ENCODE measurements around the gene PIGS. TPM values are rescaled to one million over a fixed set of nuclear protein-coding genes. Genes with fewer than 3 reads are reported as not detected.

PIGS gene
- total and polyA plus RNA-seq, 2 of the 13 experiments (the other 11 are each of a cell fraction or from before 2014, with no cell fraction given): 31.7 to 42.6 TPM

DNA sequence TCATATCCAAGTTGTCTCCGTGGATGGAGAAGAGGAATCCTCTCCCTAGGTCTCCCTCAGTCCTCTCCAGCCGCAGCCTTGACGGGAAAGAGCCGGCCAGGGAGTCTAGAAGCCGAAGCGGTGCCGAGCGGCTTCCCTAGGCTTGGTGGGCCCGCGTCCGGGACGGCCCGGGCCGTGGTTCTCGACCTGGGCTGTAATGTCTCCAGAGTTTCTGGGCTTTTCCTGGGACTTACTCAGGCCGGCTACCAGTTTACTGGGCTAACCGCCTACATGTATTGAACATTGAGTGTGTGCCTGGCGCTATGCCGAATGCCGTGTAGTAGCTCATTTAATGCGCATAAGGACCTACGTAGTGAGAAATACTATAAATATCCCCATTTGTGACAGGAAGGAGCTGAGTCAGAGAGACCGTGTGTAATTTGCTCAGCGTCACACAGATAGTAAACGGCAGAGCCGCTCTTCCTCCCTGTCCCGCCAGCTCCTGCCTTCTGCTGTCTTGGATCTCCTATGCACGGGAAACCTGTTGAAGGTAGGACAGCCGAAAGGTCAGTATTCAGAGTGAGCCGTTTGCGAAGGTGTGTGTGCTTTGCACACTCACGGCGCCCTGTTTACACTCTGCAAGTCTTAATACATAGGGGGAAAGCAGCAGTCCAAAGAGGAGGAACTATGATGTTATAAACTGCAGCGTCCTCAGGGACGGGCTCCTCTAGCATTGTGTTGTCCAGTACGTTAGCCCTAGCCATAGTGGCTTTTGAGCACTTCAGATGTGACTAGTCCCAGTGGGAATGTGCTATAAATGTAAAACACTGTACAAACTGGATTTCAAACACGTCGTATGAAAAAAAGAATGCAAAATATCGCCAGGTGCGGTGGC, 28.2 kb upstream of the PIGS start (continued):
- TF ChIP-seq ZNF629 (CRISPR knock-in tag; conservative IDR thresholded peaks at IDR 0.05) (peak; percentile 16; the same call in 1 of the 2 replicates), SAFB2 (CRISPR knock-in tag; IDR thresholded peaks at IDR 0.05; ENCODE audit: borderline replicate concordance, low read depth) (no peak), JUND (CRISPR knock-in tag; IDR thresholded peaks at IDR 0.05) (no peak), ZNF775 (CRISPR knock-in tag; IDR thresholded peaks at IDR 0.05; ENCODE audit: borderline replicate concordance) (no peak), ZBTB8A (CRISPR knock-in tag; IDR thresholded peaks at IDR 0.05; ENCODE audit: borderline replicate concordance, low read depth) (no peak), ZNF768 (CRISPR knock-in tag; IDR thresholded peaks at IDR 0.05) (no peak), SRSF1 (optimal IDR thresholded peaks at IDR 0.05; ENCODE audit: low read depth, low read length) (peak; percentile 1), RARA (CRISPR knock-in tag; IDR thresholded peaks at IDR 0.05) (no peak), ZNF709 (CRISPR knock-in tag; IDR thresholded peaks at IDR 0.05) (no peak), JUN (CRISPR knock-in tag; IDR thresholded peaks at IDR 0.05) (no peak), NCOA5 (CRISPR knock-in tag; IDR thresholded peaks at IDR 0.05) (no peak), ZNF777 (CRISPR knock-in tag; IDR thresholded peaks at IDR 0.05) (peak; percentile 53; the same call in 1 of the 2 replicates)
- TF ChIP-seq, protein P1, sequence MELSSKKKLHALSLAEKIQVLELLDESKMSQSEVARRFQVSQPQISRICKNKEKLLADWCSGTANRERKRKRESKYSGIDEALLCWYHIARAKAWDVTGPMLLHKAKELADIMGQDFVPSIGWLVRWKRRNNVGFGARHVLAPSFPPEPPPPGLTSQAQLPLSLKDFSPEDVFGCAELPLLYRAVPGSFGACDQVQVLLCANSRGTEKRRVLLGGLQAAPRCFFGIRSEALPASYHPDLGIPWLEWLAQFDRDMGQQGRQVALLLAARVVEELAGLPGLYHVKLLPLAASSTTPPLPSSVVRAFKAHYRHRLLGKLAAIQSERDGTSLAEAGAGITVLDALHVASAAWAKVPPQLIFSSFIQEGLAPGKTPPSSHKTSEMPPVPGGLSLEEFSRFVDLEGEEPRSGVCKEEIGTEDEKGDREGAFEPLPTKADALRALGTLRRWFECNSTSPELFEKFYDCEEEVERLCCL (CRISPR knock-in tag; IDR thresholded peaks at IDR 0.05; ENCODE audit: borderline replicate concordance): no peak
- TF ChIP-seq, protein P2, sequence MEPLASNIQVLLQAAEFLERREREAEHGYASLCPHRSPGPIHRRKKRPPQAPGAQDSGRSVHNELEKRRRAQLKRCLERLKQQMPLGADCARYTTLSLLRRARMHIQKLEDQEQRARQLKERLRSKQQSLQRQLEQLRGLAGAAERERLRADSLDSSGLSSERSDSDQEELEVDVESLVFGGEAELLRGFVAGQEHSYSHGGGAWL (CRISPR knock-in tag; IDR thresholded peaks at IDR 0.05): 0 out of 2 replicates have a peak, but pooled peaks have one; percentile 8
- TF ChIP-seq, protein P3, sequence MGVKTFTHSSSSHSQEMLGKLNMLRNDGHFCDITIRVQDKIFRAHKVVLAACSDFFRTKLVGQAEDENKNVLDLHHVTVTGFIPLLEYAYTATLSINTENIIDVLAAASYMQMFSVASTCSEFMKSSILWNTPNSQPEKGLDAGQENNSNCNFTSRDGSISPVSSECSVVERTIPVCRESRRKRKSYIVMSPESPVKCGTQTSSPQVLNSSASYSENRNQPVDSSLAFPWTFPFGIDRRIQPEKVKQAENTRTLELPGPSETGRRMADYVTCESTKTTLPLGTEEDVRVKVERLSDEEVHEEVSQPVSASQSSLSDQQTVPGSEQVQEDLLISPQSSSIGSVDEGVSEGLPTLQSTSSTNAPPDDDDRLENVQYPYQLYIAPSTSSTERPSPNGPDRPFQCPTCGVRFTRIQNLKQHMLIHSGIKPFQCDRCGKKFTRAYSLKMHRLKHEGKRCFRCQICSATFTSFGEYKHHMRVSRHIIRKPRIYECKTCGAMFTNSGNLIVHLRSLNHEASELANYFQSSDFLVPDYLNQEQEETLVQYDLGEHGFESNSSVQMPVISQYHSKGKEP (CRISPR knock-in tag; IDR thresholded peaks at IDR 0.05): no peak
- TF ChIP-seq, protein P4, sequence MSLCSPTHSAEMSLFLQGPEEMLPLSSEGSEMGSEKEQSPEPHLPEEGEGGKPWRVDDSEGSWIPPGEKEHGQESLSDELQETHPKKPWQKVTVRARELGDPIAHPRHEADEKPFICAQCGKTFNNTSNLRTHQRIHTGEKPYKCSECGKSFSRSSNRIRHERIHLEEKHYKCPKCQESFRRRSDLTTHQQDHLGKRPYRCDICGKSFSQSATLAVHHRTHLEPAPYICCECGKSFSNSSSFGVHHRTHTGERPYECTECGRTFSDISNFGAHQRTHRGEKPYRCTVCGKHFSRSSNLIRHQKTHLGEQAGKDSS (CRISPR knock-in tag; IDR thresholded peaks at IDR 0.05; ENCODE audit: borderline replicate concordance, low read depth): no peak
- TF ChIP-seq, protein P5, sequence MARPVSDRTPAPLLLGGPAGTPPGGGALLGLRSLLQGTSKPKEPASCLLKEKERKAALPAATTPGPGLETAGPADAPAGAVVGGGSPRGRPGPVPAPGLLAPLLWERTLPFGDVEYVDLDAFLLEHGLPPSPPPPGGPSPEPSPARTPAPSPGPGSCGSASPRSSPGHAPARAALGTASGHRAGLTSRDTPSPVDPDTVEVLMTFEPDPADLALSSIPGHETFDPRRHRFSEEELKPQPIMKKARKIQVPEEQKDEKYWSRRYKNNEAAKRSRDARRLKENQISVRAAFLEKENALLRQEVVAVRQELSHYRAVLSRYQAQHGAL (CRISPR knock-in tag; IDR thresholded peaks at IDR 0.05; ENCODE audit: not compliant biosample characterization): no peak
- TF ChIP-seq, protein P6, sequence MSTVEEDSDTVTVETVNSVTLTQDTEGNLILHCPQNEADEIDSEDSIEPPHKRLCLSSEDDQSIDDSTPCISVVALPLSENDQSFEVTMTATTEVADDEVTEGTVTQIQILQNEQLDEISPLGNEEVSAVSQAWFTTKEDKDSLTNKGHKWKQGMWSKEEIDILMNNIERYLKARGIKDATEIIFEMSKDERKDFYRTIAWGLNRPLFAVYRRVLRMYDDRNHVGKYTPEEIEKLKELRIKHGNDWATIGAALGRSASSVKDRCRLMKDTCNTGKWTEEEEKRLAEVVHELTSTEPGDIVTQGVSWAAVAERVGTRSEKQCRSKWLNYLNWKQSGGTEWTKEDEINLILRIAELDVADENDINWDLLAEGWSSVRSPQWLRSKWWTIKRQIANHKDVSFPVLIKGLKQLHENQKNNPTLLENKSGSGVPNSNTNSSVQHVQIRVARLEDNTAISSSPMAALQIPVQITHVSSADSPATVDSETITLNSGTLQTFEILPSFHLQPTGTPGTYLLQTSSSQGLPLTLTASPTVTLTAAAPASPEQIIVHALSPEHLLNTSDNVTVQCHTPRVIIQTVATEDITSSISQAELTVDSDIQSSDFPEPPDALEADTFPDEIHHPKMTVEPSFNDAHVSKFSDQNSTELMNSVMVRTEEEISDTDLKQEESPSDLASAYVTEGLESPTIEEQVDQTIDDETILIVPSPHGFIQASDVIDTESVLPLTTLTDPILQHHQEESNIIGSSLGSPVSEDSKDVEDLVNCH (CRISPR knock-in tag; IDR thresholded peaks at IDR 0.05): no peak
